NB4 (cell line): Measurements from ENCODE around the gene RAF1.

Experiments used
- MYC ChIP-seq: IDR thresholded peaks from 2 replicates; pipeline ENCODE4 v1.6.1; 2011; ENCODE audit warnings: low read depth, low read length
- POLR2A ChIP-seq: IDR thresholded peaks from 2 replicates; pipeline ENCODE4 v1.6.1; 2011; ENCODE audit warnings: mild to moderate bottlenecking; ENCODE audit not compliant: insufficient read length; ENCODE audit errors: extremely low read depth
- TF ChIP-seq, protein P1 (sequence below): IDR thresholded peaks from one replicate; pipeline ENCODE4 v1.5.1; 2012; ENCODE audit warnings: low read depth, low read length

DNA sequence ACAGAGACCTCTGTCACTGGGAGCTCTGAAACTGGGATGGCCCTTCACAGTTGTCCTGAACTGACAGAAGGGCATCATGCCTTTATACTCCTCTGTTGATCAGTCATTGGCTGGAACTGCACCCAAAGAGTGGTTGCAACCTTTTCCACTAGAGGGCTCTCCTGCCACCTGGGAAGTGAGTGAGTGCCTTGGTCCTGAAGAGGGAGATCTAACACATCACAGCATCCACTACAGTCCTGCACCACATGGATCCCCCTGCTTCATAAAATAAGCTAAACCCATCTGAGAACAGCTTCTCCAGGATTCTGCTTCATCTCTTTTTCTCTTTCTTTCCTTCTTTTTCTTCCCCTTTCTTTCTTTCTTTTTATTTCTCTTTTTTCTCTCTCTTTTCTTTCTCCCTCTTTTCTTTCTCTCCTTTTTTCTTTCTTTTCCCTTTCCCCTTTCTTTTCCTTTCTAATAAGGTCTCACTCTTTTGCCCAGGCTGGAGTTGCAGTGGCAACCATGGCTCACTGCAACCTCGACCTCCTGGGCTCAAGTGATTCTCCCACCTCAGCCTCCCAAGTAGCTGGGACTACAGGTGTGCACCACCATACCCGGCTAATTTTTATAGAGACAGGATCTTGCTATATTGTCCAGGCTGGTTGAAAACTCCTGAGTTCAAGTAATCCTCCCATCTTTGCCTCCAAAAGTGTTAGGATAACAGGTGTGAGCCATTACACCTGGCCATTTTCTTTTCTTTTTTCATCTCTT, 42.8 kb upstream of the RAF1 start:
- no peak for TF ChIP-seq POLR2A
- TF ChIP-seq, protein P1, sequence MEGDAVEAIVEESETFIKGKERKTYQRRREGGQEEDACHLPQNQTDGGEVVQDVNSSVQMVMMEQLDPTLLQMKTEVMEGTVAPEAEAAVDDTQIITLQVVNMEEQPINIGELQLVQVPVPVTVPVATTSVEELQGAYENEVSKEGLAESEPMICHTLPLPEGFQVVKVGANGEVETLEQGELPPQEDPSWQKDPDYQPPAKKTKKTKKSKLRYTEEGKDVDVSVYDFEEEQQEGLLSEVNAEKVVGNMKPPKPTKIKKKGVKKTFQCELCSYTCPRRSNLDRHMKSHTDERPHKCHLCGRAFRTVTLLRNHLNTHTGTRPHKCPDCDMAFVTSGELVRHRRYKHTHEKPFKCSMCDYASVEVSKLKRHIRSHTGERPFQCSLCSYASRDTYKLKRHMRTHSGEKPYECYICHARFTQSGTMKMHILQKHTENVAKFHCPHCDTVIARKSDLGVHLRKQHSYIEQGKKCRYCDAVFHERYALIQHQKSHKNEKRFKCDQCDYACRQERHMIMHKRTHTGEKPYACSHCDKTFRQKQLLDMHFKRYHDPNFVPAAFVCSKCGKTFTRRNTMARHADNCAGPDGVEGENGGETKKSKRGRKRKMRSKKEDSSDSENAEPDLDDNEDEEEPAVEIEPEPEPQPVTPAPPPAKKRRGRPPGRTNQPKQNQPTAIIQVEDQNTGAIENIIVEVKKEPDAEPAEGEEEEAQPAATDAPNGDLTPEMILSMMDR, result peak; percentile 93
- TF ChIP-seq MYC, result 0 out of 2 replicates have a peak, but pooled peaks have one; percentile 27
